ENCODE results near the gene ARTN. TPM values are rescaled to one million over a fixed set of nuclear protein-coding genes. Genes with fewer than 3 reads are reported as not detected.

ARTN gene
- total and polyA plus RNA-seq, 5 donors from 2014 or later, result 1.5 TPM; not detected in 4

DNA sequence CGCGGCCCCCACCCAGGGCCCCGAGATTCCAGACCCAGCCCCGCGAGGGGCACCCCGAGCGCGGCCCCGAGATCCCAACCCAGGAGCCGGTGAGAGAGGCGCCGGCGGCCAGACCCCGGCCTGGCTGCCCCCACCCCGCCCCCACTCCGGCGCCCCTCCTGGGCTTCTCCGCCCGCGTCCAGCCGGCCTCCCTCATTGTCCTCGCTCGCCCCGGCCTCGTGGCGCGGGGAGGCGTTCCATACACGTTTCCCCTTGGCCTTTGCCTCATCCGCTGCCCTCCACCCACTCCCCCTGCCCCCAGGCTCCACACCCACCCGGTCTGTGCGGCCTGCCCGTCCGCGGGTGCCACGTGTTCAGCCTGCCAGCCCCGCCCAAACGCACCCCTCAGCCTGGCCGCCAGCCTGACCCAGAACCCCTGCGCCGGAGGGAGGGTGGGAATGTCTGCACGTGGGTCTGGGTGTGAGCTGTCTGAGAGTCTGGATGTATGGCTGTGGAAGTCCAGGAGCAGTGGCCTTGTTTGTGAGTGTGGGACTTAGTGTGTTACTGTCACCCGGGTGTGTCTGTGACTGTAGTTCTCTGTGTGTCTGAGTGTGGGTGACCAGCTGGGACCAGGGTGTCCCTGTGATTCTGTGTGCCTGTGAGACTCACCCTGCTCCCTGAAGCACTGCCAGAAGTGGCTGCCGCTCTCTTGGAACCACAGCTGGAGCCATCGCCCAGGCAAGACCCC lies 46.1 kb downstream of the ARTN start:
- H3K4me3 ChIP-seq (ENCODE audit: low read depth, low read length), result peak overlapping the region; percentile 37
- no peak overlapping the region for H3K27ac Mint-ChIP-seq

DNA sequence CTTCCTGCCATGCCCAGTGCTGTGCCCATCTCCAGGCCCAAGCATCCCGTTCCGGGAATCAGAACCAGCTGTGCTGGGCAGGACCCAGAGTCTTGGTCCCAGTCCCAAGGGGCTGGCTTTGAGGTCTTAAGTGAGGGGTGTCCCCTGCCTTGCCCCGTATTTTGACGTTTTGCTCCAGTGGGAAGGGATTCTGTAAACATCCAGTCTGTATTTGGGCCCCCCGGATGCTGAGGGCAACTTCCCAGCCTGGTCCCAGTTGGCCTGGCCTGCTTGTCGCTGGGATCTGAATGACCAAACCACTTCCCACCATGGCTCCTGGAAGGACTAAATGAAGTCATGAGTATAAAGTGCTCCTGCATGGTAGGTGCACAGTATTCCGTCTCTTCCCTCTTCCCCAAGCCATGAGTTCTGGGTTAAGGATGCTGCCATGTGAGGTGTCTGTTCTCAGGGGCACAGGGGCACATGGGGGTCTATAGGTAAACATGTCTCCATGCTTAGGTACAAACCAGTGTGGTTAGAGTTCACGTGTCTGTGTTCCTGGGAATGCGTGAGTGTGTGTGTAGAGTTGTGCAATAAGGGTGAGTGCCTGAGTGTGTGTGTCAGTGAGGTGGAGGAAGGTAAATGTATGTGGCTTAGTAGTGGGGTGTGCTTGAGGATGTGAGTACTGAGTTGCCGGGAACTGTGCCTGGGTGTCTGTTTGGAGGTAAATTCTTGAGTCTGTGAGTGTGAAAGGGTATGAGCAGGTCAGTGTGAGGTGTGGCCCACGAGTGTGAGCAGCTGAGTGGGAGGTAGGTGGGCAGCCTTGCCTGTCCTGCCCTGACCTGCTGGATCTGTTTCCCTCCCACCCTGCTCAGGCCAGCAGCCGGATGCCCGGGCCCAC lies 46.9 kb downstream of the ARTN start:
- peak overlapping the region; percentile 79 to 90 (median 87) for H3K4me3 Mint-ChIP-seq
- H3K27me3 Mint-ChIP-seq, result no peaks in the 10 kb centered on the region
- no peak overlapping the region for H3K27ac Mint-ChIP-seq
- H3K4me1 ChIP-seq (ENCODE audit: control insufficient read depth, insufficient read depth, low read length, poor library complexity, severe bottlenecking), result peaks cover 30% of the 10 kb centered on the region
- H3K36me3 ChIP-seq (ENCODE audit: control insufficient read depth, insufficient read depth, low read length), result peaks cover 20% of the 10 kb centered on the region
- peaks cover 7 to 54% (median 25%) of the 10 kb centered on the region in 4 donors for H3K4me1 Mint-ChIP-seq
- no peaks in the 10 kb centered on the region for H3K27me3 ChIP-seq (ENCODE audit: control insufficient read depth, insufficient read depth, low read length)
- DNase-seq (no peak), ATAC-seq (ENCODE audit: low read depth in 2 of 2) (no peak)
- H3K9me3 Mint-ChIP-seq, result peaks cover 0 to 1% (median 0%) of the 10 kb centered on the region in 7 donors
- no peak overlapping the region for H3K27ac ChIP-seq (ENCODE audit: insufficient read depth, low read length, poor library complexity, severe bottlenecking)
- no peaks in the 10 kb centered on the region for H3K9me3 ChIP-seq (ENCODE audit: control insufficient read depth in 2 of 2, low read length in 2 of 2)
- H3K36me3 Mint-ChIP-seq, result peaks cover 18% of the 10 kb centered on the region
- H3K4me3 ChIP-seq (ENCODE audit: low read depth, low read length), result no peak overlapping the region

More for the DNA sequence above, 46.1 kb downstream of the ARTN start:
- DNase-seq, result peak in 1 of 3 donors; percentile 33
- ATAC-seq (ENCODE audit: low read depth in 2 of 2), result no peak
- H3K27me3 Mint-ChIP-seq, result no peaks in the 10 kb centered on the region
- peaks cover 20% of the 10 kb centered on the region for H3K36me3 ChIP-seq (ENCODE audit: control insufficient read depth, insufficient read depth, low read length)
- H3K9me3 ChIP-seq (ENCODE audit: control insufficient read depth in 2 of 2, low read length in 2 of 2), result no peaks in the 10 kb centered on the region
- peak overlapping the region; percentile 79 to 90 (median 87) for H3K4me3 Mint-ChIP-seq
- no peaks in the 10 kb centered on the region for H3K27me3 ChIP-seq (ENCODE audit: control insufficient read depth, insufficient read depth, low read length)
- H3K9me3 Mint-ChIP-seq, result peaks cover 0 to 1% (median 0%) of the 10 kb centered on the region in 7 donors
- peaks cover 7 to 55% (median 25%) of the 10 kb centered on the region in 4 donors for H3K4me1 Mint-ChIP-seq
- peaks cover 34% of the 10 kb centered on the region for H3K4me1 ChIP-seq (ENCODE audit: control insufficient read depth, insufficient read depth, low read length, poor library complexity, severe bottlenecking)
- H3K36me3 Mint-ChIP-seq, result peaks cover 18% of the 10 kb centered on the region
- H3K27ac ChIP-seq (ENCODE audit: insufficient read depth, low read length, poor library complexity, severe bottlenecking), result no peak overlapping the region

DNA sequence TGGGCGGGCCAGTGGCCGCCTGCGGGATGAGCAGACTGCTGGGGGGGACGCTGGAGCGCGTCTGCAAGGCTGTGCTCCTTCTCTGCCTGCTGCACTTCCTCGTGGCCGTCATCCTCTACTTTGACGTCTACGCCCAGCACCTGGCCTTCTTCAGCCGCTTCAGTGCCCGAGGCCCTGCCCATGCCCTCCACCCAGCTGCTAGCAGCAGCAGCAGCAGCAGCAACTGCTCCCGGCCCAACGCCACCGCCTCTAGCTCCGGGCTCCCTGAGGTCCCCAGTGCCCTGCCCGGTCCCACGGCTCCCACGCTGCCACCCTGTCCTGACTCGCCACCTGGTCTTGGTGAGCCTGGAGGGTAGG lies 47.5 kb downstream of the ARTN start:
- Mint-ChIP-seq H3K4me3 (peak overlapping the region in 3 of 4 donors; percentile 18 to 79 (median 48)), H3K36me3 (peaks cover 18% of the 10 kb centered on the region), H3K27ac (no peak overlapping the region), H3K4me1 (peaks cover 7 to 48% (median 23%) of the 10 kb centered on the region in 4 donors), H3K27me3 (no peaks in the 10 kb centered on the region), H3K9me3 (peaks cover 0 to 1% (median 0%) of the 10 kb centered on the region in 7 donors)
- peaks cover 24% of the 10 kb centered on the region for H3K4me1 ChIP-seq (ENCODE audit: control insufficient read depth, insufficient read depth, low read length, poor library complexity, severe bottlenecking)
- peaks cover 20% of the 10 kb centered on the region for H3K36me3 ChIP-seq (ENCODE audit: control insufficient read depth, insufficient read depth, low read length)
- H3K27ac ChIP-seq (ENCODE audit: insufficient read depth, low read length, poor library complexity, severe bottlenecking), result no peak overlapping the region
- no peak overlapping the region for H3K4me3 ChIP-seq (ENCODE audit: low read depth, low read length)
- no peaks in the 10 kb centered on the region for H3K9me3 ChIP-seq (ENCODE audit: control insufficient read depth in 2 of 2, low read length in 2 of 2)
- ATAC-seq (ENCODE audit: low read depth in 2 of 2) (no peak), DNase-seq (no peak)
- H3K27me3 ChIP-seq (ENCODE audit: control insufficient read depth, insufficient read depth, low read length), result no peaks in the 10 kb centered on the region

DNA sequence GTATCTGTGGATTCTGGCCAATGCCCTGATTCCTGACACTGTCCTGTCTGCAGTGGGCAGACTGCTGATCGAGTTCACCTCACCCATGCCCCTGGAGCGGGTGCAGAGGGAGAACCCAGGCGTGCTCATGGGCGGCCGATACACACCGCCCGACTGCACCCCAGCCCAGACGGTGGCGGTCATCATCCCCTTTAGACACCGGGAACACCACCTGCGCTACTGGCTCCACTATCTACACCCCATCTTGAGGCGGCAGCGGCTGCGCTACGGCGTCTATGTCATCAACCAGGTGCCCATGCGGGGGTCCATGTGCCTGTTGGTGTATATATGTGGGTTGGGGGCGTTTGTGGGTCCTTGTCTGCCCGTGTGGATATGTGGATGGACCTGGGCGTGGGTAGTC lies 48.0 kb downstream of the ARTN start:
- ATAC-seq (ENCODE audit: low read depth in 2 of 2) (no peak), DNase-seq (no peak)
- Histone ChIP-seq H3K36me3 (ENCODE audit: control insufficient read depth, insufficient read depth, low read length) (peaks cover 16% of the 10 kb centered on the region), H3K27me3 (ENCODE audit: control insufficient read depth, insufficient read depth, low read length) (no peaks in the 10 kb centered on the region), H3K27ac (ENCODE audit: insufficient read depth, low read length, poor library complexity, severe bottlenecking) (no peak overlapping the region), H3K4me1 (ENCODE audit: control insufficient read depth, insufficient read depth, low read length, poor library complexity, severe bottlenecking) (peaks cover 19% of the 10 kb centered on the region), H3K4me3 (ENCODE audit: low read depth, low read length) (no peak overlapping the region), H3K9me3 (ENCODE audit: control insufficient read depth in 2 of 2, low read length in 2 of 2) (no peaks in the 10 kb centered on the region)
- Mint-ChIP-seq H3K4me3 (peak overlapping the region in 2 of 4 donors; percentile 13 to 79), H3K9me3 (peaks cover 0 to 1% (median 0%) of the 10 kb centered on the region in 7 donors), H3K36me3 (peaks cover 18% of the 10 kb centered on the region), H3K4me1 (peaks cover 7 to 43% (median 20%) of the 10 kb centered on the region in 4 donors), H3K27ac (no peak overlapping the region), H3K27me3 (no peaks in the 10 kb centered on the region)

DNA sequence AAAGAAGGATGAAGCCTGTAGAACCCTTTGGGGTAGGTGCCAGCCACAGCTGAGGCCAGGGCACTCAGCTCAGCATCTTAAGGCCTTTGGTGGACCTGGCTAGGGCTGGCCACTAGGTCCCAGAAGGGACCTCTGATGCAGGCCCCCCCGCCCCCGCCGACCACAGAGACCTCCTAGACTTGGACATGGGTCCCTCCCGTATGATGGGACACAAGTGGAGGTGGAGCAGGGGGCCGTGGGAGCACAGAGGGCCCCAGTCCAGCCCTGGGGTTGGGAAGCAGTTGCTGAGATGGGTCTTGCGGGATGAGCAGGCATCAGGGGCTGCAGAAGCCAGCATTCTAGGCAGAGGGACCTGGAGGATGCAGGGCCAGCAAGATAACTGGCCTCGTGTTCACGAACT lies 48.6 kb downstream of the ARTN start:
- no peak overlapping the region for H3K4me3 ChIP-seq (ENCODE audit: low read depth, low read length)
- no peaks in the 10 kb centered on the region for H3K27me3 ChIP-seq (ENCODE audit: control insufficient read depth, insufficient read depth, low read length)
- Mint-ChIP-seq H3K27me3 (no peaks in the 10 kb centered on the region), H3K9me3 (peaks cover 0 to 1% (median 0%) of the 10 kb centered on the region in 7 donors), H3K27ac (no peak overlapping the region), H3K4me3 (peak overlapping the region in 2 of 4 donors; percentile 65 to 66), H3K36me3 (peaks cover 12% of the 10 kb centered on the region), H3K4me1 (peaks cover 3 to 37% (median 14%) of the 10 kb centered on the region in 4 donors)
- H3K27ac ChIP-seq (ENCODE audit: insufficient read depth, low read length, poor library complexity, severe bottlenecking), result no peak overlapping the region
- peaks cover 10% of the 10 kb centered on the region for H3K36me3 ChIP-seq (ENCODE audit: control insufficient read depth, insufficient read depth, low read length)
- ATAC-seq (ENCODE audit: low read depth in 2 of 2), result no peak
- DNase-seq, result no peak
- peaks cover 13% of the 10 kb centered on the region for H3K4me1 ChIP-seq (ENCODE audit: control insufficient read depth, insufficient read depth, low read length, poor library complexity, severe bottlenecking)
- no peaks in the 10 kb centered on the region for H3K9me3 ChIP-seq (ENCODE audit: control insufficient read depth in 2 of 2, low read length in 2 of 2)

DNA sequence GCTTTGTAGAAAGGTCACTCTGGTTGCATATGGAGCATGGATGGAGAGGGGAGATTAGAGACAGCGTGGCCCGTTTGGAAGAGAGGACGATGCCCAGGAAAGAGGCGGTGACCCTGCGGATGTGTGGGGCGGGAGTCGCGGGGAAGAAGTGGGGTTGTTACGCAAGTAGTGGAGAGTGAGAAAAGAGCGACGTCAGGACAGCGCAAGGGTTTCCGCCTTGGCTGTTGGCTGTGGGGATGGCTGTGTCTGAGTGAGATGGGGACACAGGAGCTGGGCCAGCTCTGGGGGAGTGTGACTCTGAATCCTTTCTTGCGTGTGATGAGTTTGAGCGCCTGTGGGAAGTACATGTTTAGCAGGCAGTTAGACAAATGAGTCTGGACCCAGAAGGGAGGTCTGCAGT lies 49.2 kb downstream of the ARTN start:
- no peaks in the 10 kb centered on the region for H3K27me3 ChIP-seq (ENCODE audit: control insufficient read depth, insufficient read depth, low read length)
- DNase-seq (no peak), ATAC-seq (ENCODE audit: low read depth in 2 of 2) (no peak)
- peaks cover 5% of the 10 kb centered on the region for H3K36me3 ChIP-seq (ENCODE audit: control insufficient read depth, insufficient read depth, low read length)
- H3K27me3 Mint-ChIP-seq, result no peaks in the 10 kb centered on the region
- H3K9me3 ChIP-seq (ENCODE audit: control insufficient read depth in 2 of 2, low read length in 2 of 2), result no peaks in the 10 kb centered on the region
- H3K36me3 Mint-ChIP-seq, result peaks cover 6% of the 10 kb centered on the region
- H3K4me3 ChIP-seq (ENCODE audit: low read depth, low read length), result no peak overlapping the region
- H3K9me3 Mint-ChIP-seq, result peaks cover 0 to 1% (median 0%) of the 10 kb centered on the region in 7 donors
- H3K4me3 Mint-ChIP-seq, result peak overlapping the region in 2 of 4 donors; percentile 65 to 66
- no peak overlapping the region for H3K27ac Mint-ChIP-seq
- H3K4me1 ChIP-seq (ENCODE audit: control insufficient read depth, insufficient read depth, low read length, poor library complexity, severe bottlenecking), result peaks cover 12% of the 10 kb centered on the region
- peaks cover 0 to 31% (median 9%) of the 10 kb centered on the region in 4 donors for H3K4me1 Mint-ChIP-seq
- no peak overlapping the region for H3K27ac ChIP-seq (ENCODE audit: insufficient read depth, low read length, poor library complexity, severe bottlenecking)

DNA sequence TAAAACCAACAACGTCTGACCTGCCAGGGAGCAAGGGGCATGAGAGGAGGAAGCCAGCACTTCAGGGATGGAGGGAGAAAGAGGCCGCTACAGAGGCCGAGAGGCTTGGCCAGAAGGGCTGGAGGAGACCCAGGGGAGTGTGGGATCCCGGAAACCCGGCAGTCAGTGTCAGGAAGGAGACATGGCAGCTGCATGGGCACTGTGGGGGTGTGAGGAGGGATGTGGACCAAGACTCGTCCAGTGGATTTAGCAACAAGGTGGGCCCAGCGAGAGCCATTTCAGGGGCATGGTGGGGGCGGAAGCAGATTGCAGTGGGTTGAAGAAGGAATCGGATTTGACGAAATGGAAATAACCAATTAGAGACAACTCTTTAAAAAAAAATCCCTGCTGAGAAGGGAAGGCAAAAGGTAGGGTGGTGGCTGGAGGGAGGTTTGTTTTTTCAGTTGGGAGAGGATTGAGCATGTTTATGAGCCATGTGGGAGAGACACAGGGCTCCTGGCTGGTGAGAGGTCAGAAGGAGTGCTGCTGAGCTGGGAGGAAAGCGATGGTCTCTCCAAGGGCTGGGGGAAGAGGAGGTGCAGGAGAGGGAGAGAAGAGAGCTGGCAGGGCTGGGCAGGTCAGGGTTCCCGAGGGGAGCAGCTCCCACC lies 49.8 kb downstream of the ARTN start:
- Mint-ChIP-seq H3K36me3 (peaks cover under 1% of the 10 kb centered on the region), H3K9me3 (peaks cover 0 to 1% (median 0%) of the 10 kb centered on the region in 7 donors), H3K27ac (no peak overlapping the region), H3K27me3 (no peaks in the 10 kb centered on the region), H3K4me3 (peak overlapping the region in 3 of 4 donors; percentile 5 to 64 (median 42)), H3K4me1 (peaks cover 0 to 26% (median 6%) of the 10 kb centered on the region in 4 donors)
- Histone ChIP-seq H3K4me3 (ENCODE audit: low read depth, low read length) (no peak overlapping the region), H3K9me3 (ENCODE audit: control insufficient read depth in 2 of 2, low read length in 2 of 2) (no peaks in the 10 kb centered on the region), H3K27me3 (ENCODE audit: control insufficient read depth, insufficient read depth, low read length) (no peaks in the 10 kb centered on the region), H3K4me1 (ENCODE audit: control insufficient read depth, insufficient read depth, low read length, poor library complexity, severe bottlenecking) (peaks cover 11% of the 10 kb centered on the region), H3K27ac (ENCODE audit: insufficient read depth, low read length, poor library complexity, severe bottlenecking) (no peak overlapping the region), H3K36me3 (ENCODE audit: control insufficient read depth, insufficient read depth, low read length) (no peaks in the 10 kb centered on the region)
- ATAC-seq (ENCODE audit: low read depth in 2 of 2) (no peak), DNase-seq (no peak)

Measured in CD4-positive, CD25-positive, alpha-beta regulatory T cell (primary cell).